ENCODE measurements around the gene RBFOX2.
"Not testable (repeated sequence)": the region's sequence is repeated elsewhere in the genome, so short reads cannot be mapped to it uniquely, and the experiment has no call there.

Gene RBFOX2

DNA sequence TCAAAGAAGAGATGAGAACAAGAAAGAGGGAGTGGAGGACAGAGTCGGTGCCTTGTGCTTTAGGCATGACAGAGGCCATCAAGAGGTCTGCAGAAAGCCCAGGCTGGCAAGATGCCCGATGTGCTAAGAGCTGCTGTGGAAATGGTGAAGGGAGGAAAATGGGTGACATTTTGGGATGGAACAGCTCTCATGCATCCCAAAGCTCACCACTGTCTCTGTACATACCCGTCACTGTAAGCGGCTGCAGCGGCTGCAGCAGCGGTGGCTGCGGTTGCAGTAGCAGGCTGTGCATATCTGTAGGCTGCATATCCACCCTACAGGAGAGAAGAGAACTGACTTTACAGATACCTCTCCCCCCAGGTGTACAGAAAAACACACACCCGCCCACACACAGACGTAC, 282.4 kb downstream of the RBFOX2 start:
- in situ Hi-C loops (cut with HindIII; ENCODE audit: low sequenced_read_pairs): no loop called here

GRCh38 chr22:35743326-35743860, 285.2 kb downstream of the RBFOX2 start:
- in situ Hi-C loops (cut with HindIII; ENCODE audit: low sequenced_read_pairs): no loop called here

- in situ Hi-C loops (cut with HindIII; ENCODE audit: low sequenced_read_pairs): no loop called here
These were observed 286.1 kb downstream of the RBFOX2 start for GRCh38 chr22:35742342-35743100.

- in situ Hi-C loops (cut with HindIII; ENCODE audit: low sequenced_read_pairs): no loop called here
These were observed 288.0 kb downstream of the RBFOX2 start for GRCh38 chr22:35740616-35741015.

GRCh38 chr22:35739931-35740380, 288.7 kb downstream of the RBFOX2 start:
- in situ Hi-C loops (cut with HindIII; ENCODE audit: low sequenced_read_pairs): no loop called here

GRCh38 chr22:35739076-35739930, 289.3 kb downstream of the RBFOX2 start:
- in situ Hi-C loops (cut with HindIII; ENCODE audit: low sequenced_read_pairs): no loop called here

DNA sequence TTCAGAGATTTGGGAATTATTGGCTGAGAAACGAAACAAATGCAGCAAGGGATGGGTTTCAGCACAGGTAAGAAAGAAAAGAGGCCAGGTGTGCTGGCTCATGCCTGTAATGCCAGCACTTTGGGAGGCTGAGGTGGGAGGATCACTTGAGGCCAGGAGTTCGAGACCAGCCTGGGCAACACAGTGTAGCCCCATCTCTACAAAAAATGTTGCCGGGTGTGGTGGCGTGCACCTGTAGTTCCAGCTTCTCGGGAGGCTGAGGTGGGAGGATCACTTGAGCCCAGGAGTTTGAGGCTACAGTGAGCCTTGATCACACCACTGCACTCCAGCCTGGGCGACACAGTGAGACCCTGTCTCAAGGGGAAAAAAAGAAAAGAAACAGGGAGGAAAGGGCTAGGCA, 290.7 kb downstream of the RBFOX2 start:
- in situ Hi-C loops (cut with HindIII; ENCODE audit: low sequenced_read_pairs): not testable (repeated sequence)

GRCh38 chr22:35736701-35737100, 291.9 kb downstream of the RBFOX2 start:
- in situ Hi-C loops (cut with HindIII; ENCODE audit: low sequenced_read_pairs): no loop called here

DNA sequence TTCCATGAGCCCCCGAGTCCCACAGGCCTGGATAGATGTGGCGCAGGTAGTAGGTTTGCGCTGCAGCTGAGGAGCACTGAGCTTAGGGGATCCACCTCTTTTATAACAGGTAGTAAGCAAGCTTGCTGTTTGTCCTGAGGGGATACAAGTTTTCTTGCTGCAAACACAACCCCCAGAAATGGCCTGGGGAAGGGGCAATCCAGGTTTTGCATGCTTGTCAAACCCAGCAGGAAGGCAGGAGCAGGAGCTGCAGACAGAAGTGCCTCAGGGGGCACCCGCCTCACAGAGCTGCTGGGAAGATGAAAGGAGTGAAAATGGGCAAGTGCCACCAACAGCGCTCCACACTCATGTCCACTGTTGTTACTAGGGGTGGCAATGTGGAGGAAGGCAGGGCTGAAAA, 292.5 kb downstream of the RBFOX2 start:
- in situ Hi-C loops (cut with HindIII; ENCODE audit: low sequenced_read_pairs): no loop called here

- in situ Hi-C loops (cut with HindIII; ENCODE audit: low sequenced_read_pairs): no loop called here
These were observed 293.1 kb downstream of the RBFOX2 start for GRCh38 chr22:35735542-35735941.

- in situ Hi-C loops (cut with HindIII; ENCODE audit: low sequenced_read_pairs): no loop called here
These were observed 294.2 kb downstream of the RBFOX2 start for GRCh38 chr22:35734517-35734827.

- in situ Hi-C loops (cut with HindIII; ENCODE audit: low sequenced_read_pairs): no loop called here
These were observed 294.7 kb downstream of the RBFOX2 start for GRCh38 chr22:35733791-35734516.

DNA sequence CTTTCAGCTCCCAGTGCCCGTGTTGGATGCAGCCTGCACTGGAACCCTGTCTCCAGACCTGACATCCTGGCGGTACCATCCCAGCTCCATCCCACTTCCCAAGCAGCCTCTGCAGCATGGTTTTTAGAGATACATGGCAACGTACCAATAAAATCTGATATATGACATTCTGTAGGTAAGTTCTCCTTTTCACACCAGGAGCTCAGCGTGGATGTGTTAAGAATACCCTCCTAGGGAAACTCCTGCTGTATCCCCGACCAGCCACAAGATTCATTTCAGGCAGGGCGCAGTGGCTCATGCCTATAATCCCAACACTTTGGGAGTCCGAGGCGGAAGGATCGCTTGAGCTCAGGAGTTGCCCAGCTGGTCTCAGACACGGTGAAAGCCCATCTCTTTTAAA, 295.6 kb downstream of the RBFOX2 start:
- in situ Hi-C loops (cut with HindIII; ENCODE audit: low sequenced_read_pairs): no loop called here

- in situ Hi-C loops (cut with HindIII; ENCODE audit: low sequenced_read_pairs): no loop called here
These were observed 296.5 kb downstream of the RBFOX2 start for GRCh38 chr22:35732116-35732515.

DNA sequence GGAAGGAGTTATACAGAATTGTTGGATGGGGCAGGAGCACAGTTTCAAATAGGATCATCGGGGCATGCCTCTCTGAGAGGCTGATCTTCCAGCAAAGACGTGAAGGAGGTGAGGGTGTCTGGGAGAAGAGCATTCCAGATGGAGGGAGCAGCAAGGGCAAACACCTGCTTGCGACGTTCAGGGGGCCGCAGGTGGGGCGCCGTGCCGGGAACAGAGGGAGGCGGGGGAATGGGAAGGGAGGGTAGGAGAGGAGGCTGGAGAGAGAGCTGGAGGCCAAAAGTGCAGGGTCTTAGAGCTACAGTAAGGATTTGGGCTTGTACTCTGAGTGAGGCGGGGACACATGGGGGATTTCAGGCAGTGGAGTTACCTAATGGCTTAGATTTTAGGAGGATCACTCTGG, 297.3 kb downstream of the RBFOX2 start:
- in situ Hi-C loops (cut with HindIII; ENCODE audit: low sequenced_read_pairs): no loop called here

DNA sequence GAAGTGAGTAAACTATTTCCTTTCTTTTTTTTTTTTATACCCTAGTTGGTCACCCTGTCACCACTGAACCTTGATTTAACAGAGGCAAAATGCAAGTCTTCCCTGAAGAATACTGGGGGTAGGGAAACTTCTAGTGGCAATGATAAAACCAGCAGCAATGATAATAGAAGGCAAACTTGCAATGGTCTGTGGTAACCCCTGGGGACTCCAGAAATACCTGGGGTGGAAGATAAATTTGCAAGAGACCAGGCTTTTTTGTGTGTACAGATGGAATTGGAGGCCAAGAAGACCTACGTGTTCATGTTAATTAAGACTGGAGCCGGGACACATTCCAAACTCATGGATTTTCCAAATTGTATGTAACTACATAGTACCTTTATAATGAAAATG, 299.3 kb downstream of the RBFOX2 start:
- in situ Hi-C loops (cut with HindIII; ENCODE audit: low sequenced_read_pairs): no loop called here

DNA sequence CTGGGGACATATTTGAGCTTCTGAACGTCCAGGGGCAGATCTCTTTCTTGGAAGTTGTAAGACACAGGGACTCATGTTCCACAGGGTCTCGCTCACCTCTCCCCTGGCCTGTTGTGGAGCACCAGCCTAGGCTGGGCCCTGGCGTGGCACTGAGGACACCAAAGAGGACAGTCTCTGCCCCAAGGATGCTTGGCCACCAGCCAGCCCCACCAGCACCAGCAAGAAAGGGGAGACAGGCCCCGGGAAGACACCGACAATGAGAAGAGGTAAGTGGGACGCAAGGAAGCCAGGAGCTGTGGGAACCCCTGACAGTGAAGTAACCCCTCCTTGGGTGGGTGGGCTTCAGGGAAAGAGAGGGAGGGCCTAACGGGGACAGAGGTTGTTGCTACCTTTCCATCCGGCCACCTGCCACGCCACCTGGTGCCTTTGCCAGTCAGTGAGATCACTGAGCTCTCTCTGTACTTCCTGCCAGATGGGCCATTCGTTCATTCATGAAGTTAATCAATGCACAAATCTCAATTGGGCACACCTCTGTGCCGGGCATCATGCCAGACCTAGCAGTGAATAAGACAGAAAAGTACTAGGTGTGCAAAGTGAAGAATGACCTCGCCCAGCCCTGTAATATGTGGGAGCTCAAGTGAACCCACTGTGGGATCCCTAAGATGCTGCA, 299.9 kb downstream of the RBFOX2 start:
- in situ Hi-C loops (cut with HindIII; ENCODE audit: low sequenced_read_pairs): no loop called here

GRCh38 chr22:35727436-35727835, 301.2 kb downstream of the RBFOX2 start:
- in situ Hi-C loops (cut with HindIII; ENCODE audit: low sequenced_read_pairs): no loop called here

DNA sequence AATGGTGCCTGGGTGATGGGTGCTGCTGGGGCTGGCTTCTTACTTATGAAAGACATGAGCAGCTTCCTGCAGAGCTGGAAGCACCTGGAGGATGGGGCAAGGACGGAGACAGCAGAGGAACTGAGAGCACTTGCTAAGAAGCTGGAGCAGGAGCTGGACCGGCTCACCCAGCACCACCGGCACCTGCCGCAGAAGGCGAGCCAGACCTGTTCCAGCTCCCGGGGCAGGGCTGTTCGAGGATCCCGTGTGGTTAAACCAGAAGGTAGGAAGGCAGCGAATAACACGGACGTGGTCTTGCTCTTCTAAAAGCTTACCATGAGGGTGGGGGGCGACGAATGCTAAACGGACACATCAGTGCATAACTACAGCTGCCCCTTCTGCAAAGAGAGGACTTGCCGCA, 301.7 kb downstream of the RBFOX2 start:
- in situ Hi-C loops (cut with HindIII; ENCODE audit: low sequenced_read_pairs): no loop called here

GRCh38 chr22:35726398-35726797, 302.2 kb downstream of the RBFOX2 start:
- in situ Hi-C loops (cut with HindIII; ENCODE audit: low sequenced_read_pairs): no loop called here

- in situ Hi-C loops (cut with HindIII; ENCODE audit: low sequenced_read_pairs): no loop called here
These were observed 303.1 kb downstream of the RBFOX2 start for GRCh38 chr22:35725521-35725920.

Data from DLD1 (cell line).